Calu3 (cell line): ENCODE data around the gene TFR2. TPM values are rescaled to one million over a fixed set of nuclear protein-coding genes. Genes with fewer than 3 reads are reported as not detected.

Experiments
- BruUV-seq: library from RNA; stranded (reverse); fragments of 400-500 nt; replicated peaks from 2 replicates; lab custom pipeline; 2021; lab: Mats Ljungman, UMichigan
- CTCF ChIA-PET: fragments of 300-600 bp; sonication (Branson Sonifier 250); formaldehyde crosslinking; loops from one replicate; lab custom pipeline; 2022; ENCODE audit warnings: antibody characterized with exemption; lab: Charles Lee
- DNase-seq: peaks from one replicate; pipeline ENCODE4 v3.0.0; 2022
- H3K27ac Mint-ChIP-seq: one replicate; pipeline ENCODE4 v1.8.0; 2022; ENCODE audit warnings: mixed read lengths; ENCODE audit not compliant: unreplicated experiment
- H3K27me3 Mint-ChIP-seq: one replicate; pipeline ENCODE4 v1.8.0; 2022; ENCODE audit warnings: mixed read lengths; ENCODE audit not compliant: unreplicated experiment
- H3K36me3 Mint-ChIP-seq: one replicate; pipeline ENCODE4 v1.8.0; 2022; ENCODE audit warnings: mild to moderate bottlenecking, moderate library complexity, mixed read lengths; ENCODE audit not compliant: insufficient read depth, unreplicated experiment
- H3K4me1 Mint-ChIP-seq: one replicate; pipeline ENCODE4 v1.8.0; 2022; ENCODE audit warnings: mild to moderate bottlenecking, low read depth, mixed read lengths; ENCODE audit not compliant: unreplicated experiment
- H3K4me3 Mint-ChIP-seq: one replicate; pipeline ENCODE4 v1.8.0; 2022; ENCODE audit warnings: mild to moderate bottlenecking, low read depth, moderate library complexity, mixed read lengths; ENCODE audit not compliant: unreplicated experiment
- H3K9me3 Mint-ChIP-seq: one replicate; pipeline ENCODE4 v1.8.0; 2022; ENCODE audit warnings: low read depth, mixed read lengths; ENCODE audit not compliant: unreplicated experiment
- CTCF ChIP-seq: fragments of 200-600 bp; IDR thresholded peaks from one replicate; pipeline ENCODE4 v1.8.0; 2022; ENCODE audit warnings: antibody characterized with exemption; ENCODE audit not compliant: unreplicated experiment
- intact Hi-C: fragments of 100-400 bp; cut with micrococcal nuclease; formaldehyde crosslinking; loops from one replicate; pipeline ENCODE4 v1.10.0; 2022; ENCODE audit not compliant: unreplicated experiment
- total RNA-seq: library from RNA; stranded (reverse); gene quantifications from 2 replicates; pipeline ENCODE4 v1.2.3, GENCODE V29; 2022

Gene TFR2
- total RNA-seq, 1 experiment from 2014 or later, result 0.90 TPM

GRCh38 chr7:100626055-100626454, 15.3 kb downstream of the TFR2 start:
- Mint-ChIP-seq H3K4me3 (no peak overlapping the region), H3K9me3 (no peaks in the 10 kb centered on the region), H3K27me3 (no peaks in the 10 kb centered on the region), H3K36me3 (no peaks in the 10 kb centered on the region), H3K27ac (no peak overlapping the region), H3K4me1 (no peaks in the 10 kb centered on the region)
- no peak for TF ChIP-seq CTCF
- intact Hi-C loops, result no loop called here
- DNase-seq, result no peak
- no TSS peak for BruUV-seq
- CTCF ChIA-PET, result interaction anchor here (0.5 to 0.7 kb wide), 3 partner anchors 8 to 33 kb away, joined by 3 to 7 read pairs (median 3); no protein-coding TSS in a partner anchor

- CTCF ChIA-PET, result interaction anchor here (0.7 kb wide), 1 partner anchor 11 kb away, joined by 4 read pairs; no protein-coding TSS in a partner anchor
- Mint-ChIP-seq H3K4me3 (no peak overlapping the region), H3K4me1 (no peaks in the 10 kb centered on the region), H3K36me3 (no peaks in the 10 kb centered on the region), H3K27me3 (no peaks in the 10 kb centered on the region), H3K27ac (no peak overlapping the region), H3K9me3 (no peaks in the 10 kb centered on the region)
- BruUV-seq, result no TSS peak
- DNase-seq, result no peak
- intact Hi-C loops, result no loop called here
- no peak for TF ChIP-seq CTCF
Observed at GRCh38 chr7:100623951-100624824, 17.2 kb downstream of the TFR2 start.

GRCh38 chr7:100621554-100621953, 19.8 kb downstream of the TFR2 start:
- Mint-ChIP-seq H3K4me3 (no peak overlapping the region), H3K27ac (no peak overlapping the region), H3K4me1 (no peaks in the 10 kb centered on the region), H3K9me3 (no peaks in the 10 kb centered on the region), H3K27me3 (no peaks in the 10 kb centered on the region), H3K36me3 (no peaks in the 10 kb centered on the region)
- intact Hi-C loops, result no loop called here
- BruUV-seq, result no TSS peak
- no peak for DNase-seq
- CTCF ChIA-PET, result no interaction called here
- TF ChIP-seq CTCF, result no peak

GRCh38 chr7:100620804-100621203, 20.5 kb downstream of the TFR2 start:
- no peak for TF ChIP-seq CTCF
- intact Hi-C loops, result no loop called here
- no TSS peak for BruUV-seq
- H3K27ac Mint-ChIP-seq, result no peak overlapping the region
- no peaks in the 10 kb centered on the region for H3K27me3 Mint-ChIP-seq
- no peak overlapping the region for H3K4me3 Mint-ChIP-seq
- DNase-seq, result no peak
- CTCF ChIA-PET, result no interaction called here
- H3K36me3 Mint-ChIP-seq, result no peaks in the 10 kb centered on the region
- H3K4me1 Mint-ChIP-seq, result no peaks in the 10 kb centered on the region
- H3K9me3 Mint-ChIP-seq, result no peaks in the 10 kb centered on the region
